ENCODE results near the gene XIRP2.

- TF ChIP-seq POLR2A (IDR thresholded peaks at IDR 0.05) (no peak), CTCF (IDR thresholded peaks at IDR 0.05) (no peak), EP300 (IDR thresholded peaks at IDR 0.05; ENCODE audit: low read depth) (no peak)
Measured at GRCh38 chr2:167294776-167295140, 406.5 kb downstream of the XIRP2 start.

All from transverse colon (tissue), 3 donors.